Panc1 (cell line): ENCODE measurements around the gene SSBP3.

Experiments used
- CTCF ChIP-seq: fragments of 450-650 bp; IDR thresholded peaks from 2 replicates; pipeline ENCODE4 v1.5.1; 2017; ENCODE audit warnings: mild to moderate bottlenecking
- POLR2AphosphoS5 ChIP-seq: IDR thresholded peaks from 2 replicates; pipeline ENCODE4 v1.6.1; 2012; ENCODE audit warnings: mild to moderate bottlenecking, low read depth, low read length, moderate library complexity
- TCF7L2 ChIP-seq: IDR thresholded peaks from 2 replicates; pipeline ENCODE4 v1.6.1; 2011; ENCODE audit warnings: mild to moderate bottlenecking, low read depth, low read length, inconsistent platforms

GRCh38 chr1:54340878-54341277 lies 65.3 kb downstream of the SSBP3 start:
- TF ChIP-seq CTCF, result no peak
- no peak for TF ChIP-seq POLR2AphosphoS5
- TF ChIP-seq TCF7L2, result no peak
